ENCODE measurements around the gene FCN2.
"Not testable (repeated sequence)": the region's sequence is repeated elsewhere in the genome, so short reads cannot be mapped to it uniquely, and the experiment has no call there.

FCN2 gene

DNA sequence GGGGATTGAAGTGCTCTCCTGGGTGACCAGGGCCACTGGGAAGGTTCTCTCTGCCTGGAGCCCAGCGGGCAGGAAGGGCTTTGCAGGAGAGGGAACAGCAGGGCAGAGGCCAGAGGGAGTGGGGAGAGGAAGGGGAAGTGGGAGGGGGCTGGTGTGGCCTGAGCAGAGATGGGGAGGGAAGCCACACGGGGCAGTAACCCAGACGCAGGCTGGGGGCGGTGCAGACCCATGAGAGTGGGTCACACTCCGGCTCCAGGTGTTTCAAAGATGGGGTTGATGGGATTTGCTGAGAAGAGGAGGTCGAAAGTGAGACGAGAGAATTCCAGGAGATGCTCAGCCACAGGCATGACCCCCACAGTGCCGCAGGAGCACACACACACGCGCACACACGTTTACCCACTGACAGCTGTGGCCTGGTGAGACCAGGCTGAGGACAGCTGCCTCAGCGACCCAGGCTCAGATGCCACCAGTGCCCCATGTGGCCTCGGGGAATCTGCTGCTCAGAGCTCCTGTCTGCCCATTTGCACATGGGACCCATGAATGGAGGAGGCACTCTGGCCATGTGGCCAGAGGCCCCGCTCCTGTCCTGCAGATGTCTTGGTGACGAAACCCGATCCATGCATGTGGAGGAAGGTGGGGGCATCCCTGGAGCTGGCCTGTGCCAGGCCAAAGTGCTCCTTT lies 32.7 kb upstream of the FCN2 start:
- no peak for DNase-seq (ENCODE audit: low read depth)

DNA sequence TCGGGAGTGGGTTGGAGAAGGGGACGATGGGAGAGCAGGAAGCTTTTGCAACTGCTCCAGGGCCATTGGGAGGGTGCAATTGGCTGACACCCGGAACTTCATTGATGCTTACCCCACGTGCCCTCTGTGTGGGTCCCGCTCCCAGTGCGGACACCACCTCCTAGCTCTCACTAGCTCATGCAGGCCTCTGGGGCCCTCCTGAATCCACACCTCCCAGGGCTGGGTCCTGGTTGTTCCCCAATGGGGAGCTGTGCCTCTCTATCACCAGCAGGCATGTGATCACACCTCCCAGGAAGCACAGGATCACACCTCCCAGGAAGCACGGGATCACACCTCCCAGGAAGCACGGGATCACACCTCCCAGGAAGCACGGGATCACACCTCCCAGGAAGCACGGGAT lies 32.1 kb upstream of the FCN2 start:
- no peak for DNase-seq (ENCODE audit: low read depth)

- DNase-seq (ENCODE audit: low read depth), result no peak
Observed at GRCh38 chr9:134850611-134851010, 30.0 kb upstream of the FCN2 start.

DNA sequence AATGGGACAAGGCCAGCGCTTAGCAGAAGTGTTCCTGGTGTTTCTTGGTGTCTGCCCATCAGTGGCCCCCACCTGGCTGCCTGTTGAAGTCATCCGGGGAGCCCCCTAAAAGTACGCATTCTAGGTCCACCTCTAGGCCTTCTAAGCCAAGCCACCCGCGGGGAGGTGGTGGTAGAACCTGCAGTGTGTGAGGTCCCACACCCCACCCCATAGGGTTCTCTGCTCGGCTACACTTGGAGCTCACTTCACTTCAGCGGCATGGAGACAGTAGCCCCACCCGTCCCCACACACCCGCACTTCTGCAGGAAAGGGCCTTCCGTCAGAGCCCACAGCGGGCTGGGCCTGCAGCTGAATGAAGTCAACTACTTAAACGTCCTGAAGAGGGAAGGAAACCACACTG lies 29.6 kb upstream of the FCN2 start:
- DNase-seq (ENCODE audit: low read depth), result no peak

- DNase-seq (ENCODE audit: low read depth), result no peak
Observed at GRCh38 chr9:134852906-134853654, 27.5 kb upstream of the FCN2 start.

GRCh38 chr9:134853893-134854292 lies 26.7 kb upstream of the FCN2 start:
- no peak for DNase-seq (ENCODE audit: low read depth)

GRCh38 chr9:134854541-134854981 lies 26.0 kb upstream of the FCN2 start:
- no peak for DNase-seq (ENCODE audit: low read depth)

DNA sequence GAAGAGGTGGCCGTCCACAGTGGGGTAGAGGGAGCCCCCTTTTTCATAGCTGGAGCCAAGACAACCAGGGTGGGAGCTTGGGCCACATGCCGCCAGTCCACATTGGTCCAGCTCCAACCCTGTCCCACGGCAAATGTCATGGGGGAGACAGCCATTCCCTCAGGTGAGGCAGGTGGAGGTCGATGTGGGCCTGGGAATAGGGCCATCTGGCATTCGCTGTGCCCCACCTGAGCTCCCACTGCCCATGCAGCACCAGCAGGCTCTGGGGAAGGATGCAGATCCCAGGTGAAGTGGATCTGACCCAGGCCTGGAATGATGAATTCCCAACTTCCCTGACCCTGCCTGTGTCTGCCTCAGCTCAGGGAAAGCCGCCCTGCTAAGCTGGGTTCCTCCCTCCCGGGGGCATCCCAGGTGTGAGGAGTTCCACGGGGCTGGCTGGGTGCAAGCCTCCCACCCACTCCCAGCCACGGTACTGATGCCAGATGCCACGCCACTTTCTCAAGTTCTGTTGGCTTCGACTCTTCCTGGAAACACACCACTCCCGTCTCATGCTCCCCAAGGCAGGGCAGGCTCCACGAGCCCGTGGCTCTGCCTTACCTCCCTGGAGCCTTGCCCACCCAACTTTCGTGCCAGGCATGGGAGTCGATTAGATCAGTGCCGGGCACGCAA lies 25.2 kb upstream of the FCN2 start:
- no peak for DNase-seq (ENCODE audit: low read depth)

- no peak for DNase-seq (ENCODE audit: low read depth)
Observed at GRCh38 chr9:134855900-134856377, 24.7 kb upstream of the FCN2 start.

GRCh38 chr9:134857451-134857850 lies 23.2 kb upstream of the FCN2 start:
- not testable (repeated sequence) for DNase-seq (ENCODE audit: low read depth)

GRCh38 chr9:134858051-134858841 lies 22.4 kb upstream of the FCN2 start:
- no peak for DNase-seq (ENCODE audit: low read depth)

DNA sequence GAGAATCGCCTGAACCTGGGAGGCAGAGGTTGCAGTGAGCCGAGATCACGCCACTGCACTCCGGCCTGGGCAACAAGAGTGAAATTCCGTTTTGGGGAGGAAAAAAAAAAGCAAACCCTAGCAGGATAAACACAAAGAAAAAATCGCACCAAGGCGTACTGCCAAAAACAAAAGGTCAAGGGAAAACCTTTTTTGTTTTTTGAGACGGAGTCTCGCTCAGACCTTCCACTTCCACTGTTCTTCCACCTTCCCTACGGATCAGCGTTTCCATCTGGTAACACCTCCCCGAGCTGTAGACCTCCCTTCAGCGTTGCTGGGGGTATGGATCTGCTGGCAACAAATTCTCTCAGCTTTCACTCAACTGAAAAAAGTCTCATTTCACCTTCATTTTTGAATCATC lies 20.1 kb upstream of the FCN2 start:
- DNase-seq (ENCODE audit: low read depth), result no peak

- no peak for DNase-seq (ENCODE audit: low read depth)
Observed at GRCh38 chr9:134861595-134862334, 18.8 kb upstream of the FCN2 start.

DNA sequence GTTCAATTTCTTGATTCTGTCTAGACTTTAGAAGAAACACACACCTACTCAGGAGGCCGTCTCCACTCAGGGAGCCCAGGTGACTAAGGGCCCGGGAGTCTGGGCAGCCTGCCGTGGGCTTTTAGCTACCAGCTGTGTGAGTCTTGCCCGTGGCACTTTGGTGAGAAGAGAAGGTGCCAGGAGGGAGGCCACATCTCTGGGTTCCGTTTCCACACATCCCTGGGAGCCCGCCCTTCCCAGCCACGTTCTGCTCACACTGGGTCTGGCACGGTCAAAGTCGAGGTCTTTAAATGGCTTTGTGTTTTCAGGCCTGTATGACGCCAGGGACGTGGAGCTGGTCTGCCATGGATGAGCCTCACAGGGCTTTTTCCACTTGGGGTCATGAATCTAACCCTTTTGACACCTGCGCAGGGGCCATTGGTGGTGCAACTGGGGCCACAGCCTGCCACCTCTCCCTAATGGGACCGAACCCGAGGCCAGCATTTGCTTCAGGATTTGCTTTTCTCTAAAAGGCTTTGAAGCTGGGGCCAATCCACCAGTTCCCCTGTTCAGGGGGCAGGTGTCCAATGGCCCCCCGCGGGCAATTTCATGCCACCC lies 17.2 kb upstream of the FCN2 start:
- no peak for DNase-seq (ENCODE audit: low read depth)

DNA sequence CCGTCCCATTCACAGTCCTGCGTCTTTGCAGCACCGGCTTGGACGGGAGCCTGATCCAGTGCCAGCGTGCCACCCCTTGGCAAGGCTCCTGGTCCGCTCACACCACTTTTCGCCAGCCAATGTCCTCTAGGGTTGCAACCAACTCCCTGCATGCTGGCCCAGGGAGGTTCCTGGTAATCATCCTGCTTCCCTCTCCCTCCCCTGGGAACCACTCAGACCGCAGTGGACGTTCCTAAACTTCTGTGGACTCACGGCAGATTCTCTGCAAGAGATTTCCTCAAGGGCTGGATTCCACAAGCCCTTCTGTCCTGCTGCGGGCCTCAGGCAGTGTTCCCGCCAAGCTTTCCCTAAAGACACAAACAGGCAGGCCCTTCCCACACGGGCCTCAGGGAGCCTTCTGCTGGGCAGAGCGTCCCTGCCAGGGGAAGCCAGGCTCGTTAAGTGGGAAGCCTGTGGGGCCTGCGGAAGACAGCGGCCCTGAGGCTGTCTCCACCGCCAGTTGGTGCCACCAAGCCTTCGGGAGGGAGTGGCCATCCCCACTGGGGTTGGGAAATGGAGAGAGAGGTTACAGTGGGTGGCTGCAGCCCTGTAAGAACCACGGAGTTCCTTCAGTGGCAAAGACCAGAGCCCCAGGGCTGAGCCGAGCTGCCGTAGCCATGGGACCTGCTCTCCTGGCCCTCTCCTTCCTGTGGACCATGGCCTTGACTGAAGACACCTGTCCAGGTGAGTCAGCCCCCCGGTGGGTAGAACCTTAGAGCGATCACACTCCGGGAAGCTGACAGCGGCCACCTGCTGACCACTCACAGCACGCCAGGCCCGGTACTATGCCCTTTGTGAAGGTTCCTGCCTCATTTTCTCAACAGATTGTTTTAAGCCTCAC lies 16.4 kb upstream of the FCN2 start:
- DNase-seq (ENCODE audit: low read depth), result no peak

GRCh38 chr9:134864821-134865190 lies 15.8 kb upstream of the FCN2 start:
- no peak for DNase-seq (ENCODE audit: low read depth)

- DNase-seq (ENCODE audit: low read depth), result no peak
Observed at GRCh38 chr9:134867917-134868750, 12.5 kb upstream of the FCN2 start.

DNA sequence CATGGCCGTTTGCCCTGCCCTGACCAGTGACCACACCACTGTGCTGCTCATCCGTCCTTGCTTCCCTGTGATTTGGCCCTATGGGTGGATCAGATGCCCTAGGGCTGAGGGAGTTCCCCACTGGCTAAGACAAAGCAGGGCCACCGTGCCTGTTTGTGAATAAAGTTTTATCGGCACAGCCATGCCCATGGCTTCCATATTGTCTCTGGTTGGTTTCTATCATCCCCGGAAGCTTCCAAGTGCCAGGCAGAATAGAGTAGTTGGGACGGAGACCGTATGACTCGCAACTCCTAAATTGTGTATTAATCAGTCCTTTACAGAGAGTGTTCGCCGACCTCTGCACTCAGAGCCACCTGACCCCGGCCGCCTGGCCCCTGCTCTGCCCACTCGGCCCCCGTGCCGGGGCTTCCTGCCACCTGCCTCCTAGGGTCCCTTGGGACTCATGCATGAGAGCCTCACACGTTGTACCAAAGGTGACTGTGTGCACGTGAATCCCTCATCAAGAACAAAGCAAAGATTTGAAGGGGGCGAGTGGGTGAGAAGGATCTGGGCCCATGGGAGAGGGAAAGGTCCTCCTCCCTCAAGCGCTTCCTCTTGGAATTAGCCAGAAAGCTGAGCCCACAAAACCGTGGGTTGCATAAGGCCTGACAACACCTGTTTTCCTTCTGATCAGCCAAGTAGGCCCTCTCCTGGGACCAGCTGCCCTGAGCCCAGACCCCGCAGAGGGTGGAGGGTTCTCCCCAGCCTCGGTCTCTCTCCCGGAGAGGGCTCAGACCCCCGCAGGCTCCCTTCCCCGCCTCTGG lies 11.7 kb upstream of the FCN2 start:
- DNase-seq (ENCODE audit: low read depth), result no peak

Data from activated gamma-delta T cell treated with anti-CD3 and anti-CD28 coated beads, Interleukin-2, amount 50 U/mL, for 16 hours (primary cell).